Superior temporal gyrus (tissue), 1 donor: ENCODE data around the gene NLRC5.
"Not testable (repeated sequence)": the region's sequence is repeated elsewhere in the genome, so short reads cannot be mapped to it uniquely, and the experiment has no call there.

Experiments used
- DNase-seq: peaks from one replicate; pipeline ENCODE4 v3.0.0-alpha.2; 2016; ENCODE audit errors: extremely low spot score

Gene NLRC5

DNA sequence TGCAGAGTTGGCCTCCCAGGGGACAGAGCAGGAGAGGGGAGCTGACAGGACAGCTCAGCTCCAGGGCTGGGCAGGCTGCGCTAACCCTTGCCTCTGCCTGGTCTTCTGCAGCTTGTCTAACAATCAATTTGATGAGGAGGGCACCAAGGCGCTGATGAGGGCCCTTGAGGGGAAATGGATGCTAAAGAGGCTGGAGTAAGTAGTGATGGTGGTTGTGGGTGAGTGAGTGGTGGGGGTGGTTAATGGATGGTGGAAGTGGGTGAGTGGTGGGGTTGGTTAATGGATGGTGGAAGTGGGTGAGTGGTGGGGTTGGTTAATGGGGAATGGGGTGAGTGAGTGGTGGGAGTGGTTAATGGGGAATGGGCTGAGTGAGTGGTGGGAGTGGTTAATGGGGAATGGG is 81.1 kb downstream of the NLRC5 start:
- DNase-seq = no peak

DNA sequence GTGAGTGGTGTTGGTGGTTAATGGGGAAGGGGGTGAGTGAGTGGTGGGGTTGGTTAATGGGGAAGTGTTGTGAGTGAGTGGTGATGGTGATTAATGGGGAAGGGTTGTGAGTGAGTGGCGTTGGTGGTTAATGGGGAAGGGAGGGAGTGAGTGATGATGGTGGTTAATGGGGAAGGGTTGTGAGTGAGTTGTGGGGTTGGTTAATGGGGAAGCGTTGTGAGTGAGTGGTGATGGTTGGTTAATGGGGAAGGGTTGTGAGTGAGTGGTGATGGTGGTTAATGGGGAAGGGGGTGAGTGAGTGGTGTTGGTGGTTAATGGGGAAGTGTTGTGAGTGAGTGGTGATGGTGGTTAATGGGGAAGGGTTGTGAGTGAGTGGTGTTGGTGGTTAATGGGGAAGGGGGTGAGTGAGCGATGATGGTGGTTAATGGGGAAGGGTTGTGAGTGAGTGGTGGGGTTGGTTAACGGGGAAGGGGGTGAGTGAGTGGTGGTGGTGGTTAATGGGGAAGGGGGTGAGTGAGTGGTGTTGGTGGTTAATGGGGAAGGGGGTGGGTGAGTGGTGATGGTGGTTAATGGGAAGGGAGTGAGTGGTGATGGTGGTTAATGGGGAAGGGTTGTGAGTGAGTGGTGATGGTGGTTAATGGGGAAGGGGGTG is 81.8 kb downstream of the NLRC5 start:
- not testable (repeated sequence) for DNase-seq

DNA sequence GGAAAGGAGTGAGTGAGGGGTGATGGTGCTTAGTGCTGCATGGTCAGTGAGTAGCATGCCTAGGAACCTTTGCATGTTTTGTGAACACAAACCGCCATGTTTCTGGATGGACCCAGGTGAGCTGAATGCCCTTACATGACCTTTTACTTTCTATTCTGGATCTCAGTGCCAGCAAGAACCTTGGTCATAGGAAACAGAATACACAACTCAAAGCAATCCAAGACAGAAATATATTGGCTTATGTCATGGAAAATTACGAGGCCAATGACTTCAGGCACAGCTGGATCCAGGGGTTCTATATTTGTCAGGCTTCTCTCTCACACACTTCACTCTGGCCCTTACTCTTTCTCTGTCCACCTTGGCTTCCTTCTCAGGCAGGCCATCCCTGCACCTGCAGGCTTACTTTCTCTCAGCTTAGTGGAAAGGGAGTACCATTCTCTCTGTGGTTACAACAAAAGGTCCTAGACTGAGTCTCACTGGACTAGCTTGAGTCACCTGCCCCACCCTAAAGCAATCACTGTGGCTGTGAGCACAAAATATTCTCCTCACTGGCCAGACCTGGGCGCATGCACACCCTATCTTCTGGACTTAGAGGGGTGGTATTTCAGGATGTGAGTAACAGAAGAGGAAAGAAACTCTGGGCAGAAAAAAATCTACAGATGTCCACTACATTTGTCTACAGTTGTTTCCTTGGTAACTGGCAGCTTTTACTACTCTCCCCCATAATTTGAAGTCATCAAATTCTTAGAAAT is 82.7 kb downstream of the NLRC5 start:
- no peak for DNase-seq

DNA sequence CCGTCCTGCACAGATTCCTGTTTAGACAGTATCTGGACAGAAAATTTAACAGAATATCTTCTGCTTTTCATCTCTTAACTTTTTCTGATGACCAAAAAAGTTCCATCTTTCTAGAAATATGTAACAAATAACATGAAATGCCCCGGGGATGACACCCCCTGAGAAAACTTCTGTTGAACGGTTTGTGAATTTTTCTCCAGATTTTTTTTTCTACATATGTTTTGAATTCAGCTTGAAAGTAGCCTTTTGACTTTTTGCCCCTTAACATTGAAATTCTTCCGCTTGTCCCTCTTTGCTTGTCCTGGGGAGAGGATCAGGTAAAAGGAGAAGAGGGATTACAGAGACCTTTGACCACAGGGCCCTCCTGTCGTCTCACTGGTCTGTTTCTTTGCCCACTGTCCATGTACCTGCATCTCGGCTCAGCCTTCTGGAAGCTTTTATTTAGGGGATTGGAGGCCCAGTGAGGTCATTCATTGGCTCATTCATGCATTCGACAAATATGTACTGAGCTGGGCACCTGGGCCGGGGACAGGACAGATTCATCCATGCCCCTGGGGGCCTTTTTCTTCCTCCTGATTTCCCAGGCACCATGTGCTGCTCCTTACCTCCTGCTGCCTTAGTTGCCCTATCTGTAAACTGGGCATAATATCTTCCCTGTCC is 83.4 kb downstream of the NLRC5 start:
- no peak for DNase-seq

DNA sequence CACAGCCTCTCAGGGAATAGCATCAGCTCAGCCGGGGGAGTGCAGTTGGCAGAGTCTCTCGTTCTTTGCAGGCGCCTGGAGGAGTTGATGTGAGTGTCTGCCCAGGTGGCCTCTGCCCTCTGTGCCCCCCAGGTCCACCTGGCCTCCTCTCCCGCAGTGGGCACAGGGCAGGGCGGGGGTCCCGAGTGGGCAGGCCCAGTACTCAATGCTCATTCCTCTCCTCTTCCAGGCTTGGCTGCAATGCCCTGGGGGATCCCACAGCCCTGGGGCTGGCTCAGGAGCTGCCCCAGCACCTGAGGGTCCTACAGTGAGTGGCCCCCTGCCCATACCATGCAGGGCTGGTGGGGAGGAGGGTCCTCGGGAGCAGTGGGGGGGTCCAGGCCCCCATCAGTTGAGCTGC is 88.4 kb downstream of the NLRC5 start:
- DNase-seq = no peak

DNA sequence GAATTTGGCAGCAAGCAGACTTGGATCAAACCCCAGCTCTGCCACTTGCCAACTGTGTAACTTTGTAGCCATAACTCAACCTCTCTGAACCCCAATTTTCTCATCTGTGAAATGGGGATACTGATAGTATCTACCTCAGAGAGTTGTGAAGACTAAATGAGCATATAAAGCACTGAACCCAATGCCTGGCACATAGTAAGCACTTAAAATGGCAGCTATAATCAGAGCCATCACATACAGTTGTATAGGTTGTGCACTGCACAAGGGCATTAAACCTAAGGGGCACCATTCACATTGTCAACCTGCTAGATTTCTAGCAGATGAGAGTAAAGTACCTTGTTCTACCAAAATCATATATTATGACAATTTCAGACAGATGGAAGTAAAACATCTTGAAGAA is 92.4 kb downstream of the NLRC5 start:
- DNase-seq = no peak

DNA sequence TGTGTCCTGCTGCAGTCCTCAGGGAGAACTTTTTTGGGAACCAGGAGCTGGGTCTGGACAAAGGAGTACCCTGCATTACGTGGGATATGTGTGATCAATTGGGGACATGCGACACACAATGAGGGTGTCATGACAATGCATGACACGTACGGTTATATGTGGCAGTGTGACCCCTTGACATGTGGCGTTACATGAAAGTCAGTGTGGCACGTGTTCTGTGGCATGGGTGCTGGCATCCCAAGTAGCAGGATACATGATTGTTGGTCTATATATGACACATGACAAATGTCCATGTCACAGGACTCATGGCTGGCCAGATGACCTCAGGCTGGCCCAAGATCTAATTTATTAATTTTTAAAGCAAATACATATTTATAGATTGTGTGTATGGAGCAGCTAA is 93.3 kb downstream of the NLRC5 start:
- DNase-seq = no peak

DNA sequence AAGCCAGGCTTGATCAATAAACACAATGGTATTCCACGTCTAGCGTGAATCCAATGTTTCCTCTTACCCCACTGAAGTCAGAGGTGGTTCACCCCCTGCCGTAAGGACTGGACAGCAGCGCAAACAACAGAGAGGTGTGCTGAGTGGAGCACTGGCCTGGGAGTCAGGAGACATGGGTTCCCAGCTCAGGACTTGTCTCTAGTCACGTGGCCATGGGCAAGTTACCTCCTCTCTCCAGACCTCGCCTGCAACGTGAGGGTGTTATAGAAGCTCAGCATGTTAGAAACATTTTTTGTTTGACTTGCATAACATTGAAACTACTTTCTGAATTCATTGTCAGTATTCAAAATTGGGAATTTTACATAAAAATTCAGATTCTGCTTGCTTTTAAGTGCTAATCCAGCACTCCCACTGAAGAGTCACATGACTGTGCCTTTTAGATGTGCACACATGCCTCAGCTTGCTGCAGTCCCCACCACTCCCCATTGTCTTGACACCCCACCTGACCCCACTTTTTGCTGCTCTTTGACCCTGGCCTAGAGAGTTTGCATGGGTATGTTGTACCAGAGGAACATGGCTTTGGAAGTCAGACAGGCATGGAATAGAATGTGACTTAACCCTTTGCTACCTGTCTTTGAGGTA is 94.2 kb downstream of the NLRC5 start:
- DNase-seq = no peak

DNA sequence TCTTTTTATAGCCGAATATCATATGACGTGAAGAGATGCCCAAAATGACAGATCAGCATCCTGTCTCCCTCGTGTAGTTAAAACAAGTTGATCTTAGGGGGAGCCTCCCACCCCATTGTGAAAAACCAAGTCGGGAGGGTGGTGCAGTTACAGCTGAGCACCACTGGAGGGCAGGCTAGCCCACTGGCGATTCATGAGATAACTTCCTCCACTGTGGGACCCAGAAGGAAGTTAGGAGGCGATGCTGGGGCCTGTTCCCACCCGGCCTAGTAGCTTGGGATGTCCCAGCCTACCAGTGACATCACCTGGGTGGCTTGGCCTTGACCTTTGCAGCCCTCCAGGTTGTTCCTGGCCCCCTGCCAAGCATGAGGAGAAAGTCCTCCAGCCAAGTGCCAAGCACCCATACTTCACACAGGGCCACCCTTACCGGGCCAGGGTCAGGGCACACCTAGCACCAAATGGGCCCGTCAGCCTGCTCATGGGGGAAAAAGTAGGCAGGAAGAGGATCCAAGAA is 95.0 kb downstream of the NLRC5 start:
- peak; percentile 94 for DNase-seq

DNA sequence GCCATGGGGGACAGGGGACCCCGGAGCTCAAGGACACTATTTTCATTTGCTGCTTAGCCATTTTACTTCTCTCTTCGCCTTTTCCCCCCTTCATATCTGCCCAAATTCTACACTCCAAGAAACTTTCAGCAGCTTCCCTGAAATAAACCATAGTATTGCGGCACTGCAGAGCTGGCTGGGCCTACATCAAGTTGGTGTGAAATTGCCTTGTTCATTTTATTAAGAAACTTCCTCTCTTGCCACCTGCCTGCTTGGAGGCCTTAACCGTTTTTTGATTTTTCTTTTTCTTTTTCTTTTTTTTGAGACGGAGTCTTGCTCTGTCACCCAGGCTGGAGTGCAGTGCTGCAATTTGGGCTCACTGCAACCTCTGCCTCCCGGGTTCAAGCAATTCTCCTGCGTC is 95.6 kb downstream of the NLRC5 start:
- no peak for DNase-seq

DNA sequence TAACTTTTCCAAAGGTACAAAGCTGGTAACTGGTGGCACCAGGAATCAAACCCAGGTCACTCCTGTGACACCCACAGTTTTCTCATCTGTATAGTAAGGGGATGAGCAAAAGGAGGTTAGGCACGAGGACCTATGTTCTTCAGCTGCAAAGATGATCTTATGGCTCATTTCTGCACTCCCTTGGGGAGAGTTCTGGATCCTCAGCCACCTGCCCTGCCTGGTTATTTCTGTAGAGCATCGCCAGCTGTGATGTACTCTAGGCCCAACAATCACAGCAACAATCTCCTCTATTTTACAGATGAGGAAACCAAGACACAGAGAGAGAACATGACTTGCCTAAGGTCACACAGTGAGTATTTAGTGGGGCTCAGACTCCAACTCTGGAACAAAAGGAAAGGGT is 97.6 kb downstream of the NLRC5 start:
- DNase-seq = no peak

DNA sequence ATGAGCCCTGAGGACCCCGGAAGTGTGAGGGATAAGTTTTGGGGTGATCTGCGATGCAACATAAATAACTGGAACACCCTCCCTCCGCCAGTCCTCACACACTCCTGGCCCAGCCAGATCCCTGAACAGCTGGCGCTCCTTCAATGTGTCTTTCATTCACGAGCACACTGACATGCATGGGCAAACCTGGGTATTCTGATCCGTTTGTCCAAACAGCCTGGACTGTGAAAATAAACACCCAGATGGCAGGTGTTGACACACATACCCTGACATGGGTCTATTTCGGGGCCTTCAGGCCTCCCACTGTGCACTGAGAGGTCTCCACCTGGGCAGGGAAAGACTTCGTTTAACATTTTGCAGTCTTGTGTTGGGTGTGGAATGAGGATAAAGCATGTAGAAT is 100.0 kb downstream of the NLRC5 start:
- DNase-seq = no peak

DNA sequence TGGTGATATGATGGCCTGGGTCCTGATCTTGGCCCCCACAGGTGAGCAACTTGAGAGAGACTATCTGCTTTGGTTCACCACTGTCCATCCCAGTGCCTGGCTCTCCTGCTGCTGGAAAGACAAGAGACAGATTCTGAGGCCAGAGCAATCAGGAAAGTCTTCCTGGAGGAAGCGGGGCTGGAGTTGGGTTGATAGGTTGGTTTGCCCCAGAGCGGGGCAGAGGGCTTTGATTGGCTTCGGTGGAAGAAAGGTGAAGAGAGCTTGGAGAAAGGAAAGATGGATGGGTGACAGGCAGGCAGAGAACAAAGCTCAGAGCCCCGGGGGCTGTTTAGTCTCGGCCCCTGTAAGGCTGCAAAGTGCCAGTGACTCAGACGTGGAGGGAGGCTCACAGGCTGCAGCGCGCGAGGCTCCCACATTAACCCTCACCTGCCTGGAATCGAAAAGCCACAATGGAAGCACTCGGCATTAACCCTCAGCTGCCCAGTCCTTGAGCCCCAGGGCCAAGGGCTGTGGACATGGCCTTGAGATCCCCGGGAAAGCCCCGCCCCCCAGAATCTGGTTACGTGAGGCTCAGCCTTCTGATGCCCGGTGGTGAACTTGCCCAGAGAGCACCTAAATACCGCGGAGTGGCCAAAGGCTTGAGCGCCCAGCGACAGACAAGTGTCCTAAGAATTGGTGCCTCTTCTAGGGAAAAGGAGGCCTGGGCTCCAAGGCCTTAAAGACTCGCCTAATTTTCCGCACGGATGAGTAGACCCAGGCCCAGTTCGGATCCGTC is 102.0 kb downstream of the NLRC5 start:
- DNase-seq = no peak

DNA sequence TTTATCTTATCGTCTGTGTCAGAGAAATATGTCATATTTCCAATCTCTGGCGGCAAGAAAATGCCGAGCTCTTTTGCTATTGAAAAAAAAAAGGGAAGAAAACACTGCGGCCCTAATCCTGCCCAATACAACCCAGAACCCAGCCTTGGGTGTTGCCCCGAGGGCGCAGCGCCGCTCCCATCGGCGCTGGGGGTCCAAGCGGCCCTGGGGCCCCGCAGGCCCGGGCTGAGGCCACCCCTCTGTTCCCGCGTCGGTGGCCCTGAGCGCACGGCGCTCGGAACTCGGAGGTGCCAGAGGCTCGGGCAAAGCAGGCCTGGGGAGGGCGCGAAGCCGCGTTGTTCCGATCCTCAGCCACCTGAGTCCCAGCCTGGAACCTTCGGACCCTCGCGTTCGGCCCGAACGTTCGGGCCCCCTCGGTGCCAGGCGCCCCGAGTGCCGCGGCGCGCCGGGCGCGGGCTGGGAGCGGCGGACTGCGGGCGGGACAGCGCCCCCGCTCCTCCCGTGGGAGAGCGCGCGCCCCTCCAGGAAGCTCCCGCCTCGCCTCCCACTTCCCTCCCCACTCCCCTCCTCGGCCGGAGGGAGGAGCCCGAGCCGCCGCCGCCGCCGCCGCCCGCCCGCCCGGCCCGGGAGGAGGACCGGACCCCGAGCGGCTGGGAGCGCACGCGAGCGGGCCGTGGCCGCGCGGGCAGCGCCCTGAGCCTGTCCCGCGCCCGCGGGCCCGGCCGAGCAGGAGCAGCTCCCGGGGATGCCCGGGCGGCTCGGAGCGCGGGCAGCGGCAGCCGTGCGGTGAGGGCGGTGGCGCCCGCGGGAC is 102.8 kb downstream of the NLRC5 start, which contains the start of gene CPNE2:
CPNE2 (plus strand) TSS at position 609 of the 811 bp plus-strand sequence. CDS start 18,160 bp downstream, outside the sequence.
- DNase-seq = peak; percentile 82

DNA sequence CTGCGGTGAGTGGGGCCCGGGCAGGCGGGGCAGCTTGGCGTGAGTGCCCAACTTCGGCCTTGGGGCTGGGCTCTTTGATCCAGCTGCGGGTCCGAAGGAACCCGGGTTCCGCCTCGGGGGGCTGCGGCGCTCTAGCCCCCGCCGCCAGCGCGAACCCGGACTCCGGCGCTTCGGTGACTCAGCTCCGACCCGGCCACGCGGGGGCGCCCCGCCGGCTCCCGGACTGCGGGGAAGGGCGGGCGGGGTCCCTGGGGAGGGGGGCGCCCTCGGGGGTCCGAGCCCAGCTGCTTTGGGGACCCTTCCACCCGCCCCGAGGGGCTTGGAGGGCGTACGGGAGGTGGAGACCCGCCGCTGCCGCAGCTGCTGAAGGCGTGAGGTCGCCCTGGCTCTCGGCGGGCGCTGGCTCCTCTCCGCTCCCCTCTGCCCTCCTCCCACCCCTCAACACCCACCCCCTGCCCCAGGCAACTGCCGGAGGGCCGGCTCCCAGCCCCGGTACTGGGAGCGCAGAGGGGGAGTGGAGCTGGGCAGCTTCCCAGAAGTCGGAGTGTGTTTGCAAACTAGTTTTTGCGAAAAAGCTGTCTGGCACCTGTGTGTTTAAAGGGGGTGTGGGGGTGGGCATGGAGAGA is 103.5 kb downstream of the NLRC5 start:
- no peak for DNase-seq

DNA sequence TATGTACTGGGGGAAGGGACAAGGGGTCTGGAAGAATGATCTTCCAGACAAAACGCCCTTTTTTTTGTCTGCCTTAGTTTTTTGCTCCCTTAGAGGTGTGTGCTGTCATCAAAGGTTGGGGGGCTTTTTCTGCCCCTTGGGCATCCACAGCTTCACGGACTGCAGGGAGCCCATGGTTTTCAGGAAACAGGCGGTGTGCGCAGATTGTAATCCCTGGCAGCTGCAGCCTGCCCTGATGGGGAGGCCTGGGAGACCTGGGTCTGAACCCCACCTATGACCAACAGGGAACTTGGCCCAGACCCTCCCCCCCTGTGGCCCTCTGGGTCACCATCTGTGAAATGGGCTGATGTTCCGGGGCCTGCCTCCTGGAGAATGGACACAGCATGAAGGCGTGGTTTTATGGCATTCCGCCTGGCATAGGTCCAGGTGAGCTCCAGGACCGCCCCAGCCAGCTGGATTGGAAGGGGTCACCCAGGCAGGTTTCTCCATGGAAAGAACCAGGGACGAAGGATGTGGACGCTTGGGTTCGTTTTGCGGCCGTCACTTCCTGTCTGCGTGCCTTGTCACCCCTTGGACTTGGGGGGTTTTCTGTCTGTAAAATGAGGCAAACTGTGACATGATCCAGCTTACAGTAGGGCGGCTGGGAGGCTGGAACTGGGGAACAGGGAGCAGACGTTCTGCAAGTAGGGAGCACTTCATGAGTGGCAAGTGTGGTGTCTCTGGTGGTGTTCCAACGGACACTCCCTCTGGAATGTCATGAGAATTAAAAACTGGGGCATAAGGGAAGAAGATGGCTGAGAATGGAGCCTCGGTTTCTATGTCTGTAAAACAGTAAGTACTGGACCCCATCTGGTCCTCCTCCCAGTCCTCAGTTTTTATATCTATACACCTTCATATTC is 104.6 kb downstream of the NLRC5 start:
- DNase-seq = no peak

DNA sequence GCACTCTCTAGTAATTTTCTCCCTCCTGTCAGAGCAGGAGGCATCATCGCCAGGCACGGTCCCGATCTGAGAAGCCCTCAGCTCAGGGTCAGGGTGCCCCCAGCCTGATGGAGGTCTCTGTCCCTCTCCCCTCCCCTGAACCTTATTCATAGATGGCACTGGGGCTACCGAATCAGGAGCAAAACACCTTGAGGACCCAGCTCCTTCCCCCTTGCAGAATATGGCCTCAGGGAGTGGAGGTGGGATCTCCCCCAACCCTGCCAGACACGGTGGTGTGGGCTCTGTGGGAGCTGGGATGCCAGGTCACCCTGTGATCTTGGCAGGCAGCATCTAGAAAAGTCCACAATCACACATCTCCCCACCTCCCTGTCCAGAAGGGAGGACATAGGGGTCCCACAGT is 105.6 kb downstream of the NLRC5 start:
- no peak for DNase-seq

DNA sequence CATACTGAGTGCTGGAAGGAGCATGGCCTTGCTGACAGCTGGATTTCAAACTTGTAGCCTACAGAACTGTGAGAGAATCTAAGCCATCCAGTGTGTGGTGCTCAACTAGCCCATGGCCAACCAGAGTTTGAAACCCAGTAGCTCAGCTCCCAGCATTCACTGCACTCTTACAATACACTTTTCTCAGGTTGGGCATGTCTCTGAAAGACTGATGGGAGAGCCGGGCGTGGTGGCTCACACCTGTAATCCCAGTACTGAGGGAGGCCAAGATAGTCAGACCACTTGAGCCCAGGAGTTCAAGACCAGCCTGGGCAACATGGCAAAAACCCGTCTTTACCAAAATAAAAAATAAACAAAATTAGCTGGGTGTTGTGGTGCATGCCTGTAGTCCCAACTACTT is 106.8 kb downstream of the NLRC5 start:
- no peak for DNase-seq

DNA sequence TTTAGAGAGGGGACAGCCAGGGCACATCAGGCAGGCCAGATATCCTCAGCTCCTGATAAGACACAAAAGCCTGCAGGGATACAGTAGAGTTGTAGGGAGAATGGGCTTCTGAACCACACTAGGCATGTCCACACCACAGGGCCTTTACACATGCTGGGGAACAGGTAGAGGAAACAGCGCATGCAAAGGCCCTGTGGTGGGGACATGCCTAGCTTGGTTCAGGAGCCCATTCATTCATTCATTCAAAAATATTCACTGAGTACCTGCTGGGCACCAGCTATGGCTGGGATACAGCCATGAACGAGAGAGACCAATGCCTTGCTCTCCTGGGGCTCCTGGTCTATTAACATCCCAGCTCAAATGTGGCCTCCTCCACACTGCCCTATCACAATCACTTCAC is 107.4 kb downstream of the NLRC5 start:
- DNase-seq = no peak
